LNCAP (cell line): ENCODE results near the gene SCN8A.

Source experiments
- TF ChIP-seq, protein P1 (sequence below): fragments of 450-650 bp; IDR thresholded peaks from 2 replicates; pipeline ENCODE4 v1.5.1; 2017; ENCODE audit warnings: mild to moderate bottlenecking

Gene SCN8A

DNA sequence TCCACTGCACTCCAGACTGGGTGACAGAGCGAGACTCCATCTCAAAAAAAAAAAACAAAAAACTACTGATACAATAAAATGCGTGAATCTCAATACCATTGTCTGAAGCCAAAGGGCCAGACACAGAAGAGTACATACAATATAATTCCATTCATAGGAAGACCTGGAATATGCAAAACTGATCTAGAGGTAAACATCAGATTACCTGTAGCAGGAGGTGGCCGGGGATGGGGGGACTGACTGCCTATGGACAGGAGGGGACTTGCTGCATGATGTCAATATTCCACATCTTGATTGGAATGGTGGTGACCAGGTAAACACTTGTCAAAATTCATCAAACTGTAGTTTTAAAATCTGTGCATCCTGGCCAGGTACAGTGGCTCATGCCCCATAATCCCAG, 270.0 kb downstream of the SCN8A start:
- TF ChIP-seq, protein P1, sequence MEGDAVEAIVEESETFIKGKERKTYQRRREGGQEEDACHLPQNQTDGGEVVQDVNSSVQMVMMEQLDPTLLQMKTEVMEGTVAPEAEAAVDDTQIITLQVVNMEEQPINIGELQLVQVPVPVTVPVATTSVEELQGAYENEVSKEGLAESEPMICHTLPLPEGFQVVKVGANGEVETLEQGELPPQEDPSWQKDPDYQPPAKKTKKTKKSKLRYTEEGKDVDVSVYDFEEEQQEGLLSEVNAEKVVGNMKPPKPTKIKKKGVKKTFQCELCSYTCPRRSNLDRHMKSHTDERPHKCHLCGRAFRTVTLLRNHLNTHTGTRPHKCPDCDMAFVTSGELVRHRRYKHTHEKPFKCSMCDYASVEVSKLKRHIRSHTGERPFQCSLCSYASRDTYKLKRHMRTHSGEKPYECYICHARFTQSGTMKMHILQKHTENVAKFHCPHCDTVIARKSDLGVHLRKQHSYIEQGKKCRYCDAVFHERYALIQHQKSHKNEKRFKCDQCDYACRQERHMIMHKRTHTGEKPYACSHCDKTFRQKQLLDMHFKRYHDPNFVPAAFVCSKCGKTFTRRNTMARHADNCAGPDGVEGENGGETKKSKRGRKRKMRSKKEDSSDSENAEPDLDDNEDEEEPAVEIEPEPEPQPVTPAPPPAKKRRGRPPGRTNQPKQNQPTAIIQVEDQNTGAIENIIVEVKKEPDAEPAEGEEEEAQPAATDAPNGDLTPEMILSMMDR, result no peak
